HG03565 (cell line): Measurements from ENCODE around the gene CFD.
"Not testable (repeated sequence)": the region's sequence is repeated elsewhere in the genome, so short reads cannot be mapped to it uniquely, and the experiment has no call there.

Experiments used
- ATAC-seq: cut with Tn5 transposase; IDR thresholded peaks from one replicate; pipeline ENCODE4 v1.9.1; 2021; ENCODE audit warnings: mild to moderate bottlenecking, moderate library complexity; ENCODE audit not compliant: unreplicated experiment

CFD gene

DNA sequence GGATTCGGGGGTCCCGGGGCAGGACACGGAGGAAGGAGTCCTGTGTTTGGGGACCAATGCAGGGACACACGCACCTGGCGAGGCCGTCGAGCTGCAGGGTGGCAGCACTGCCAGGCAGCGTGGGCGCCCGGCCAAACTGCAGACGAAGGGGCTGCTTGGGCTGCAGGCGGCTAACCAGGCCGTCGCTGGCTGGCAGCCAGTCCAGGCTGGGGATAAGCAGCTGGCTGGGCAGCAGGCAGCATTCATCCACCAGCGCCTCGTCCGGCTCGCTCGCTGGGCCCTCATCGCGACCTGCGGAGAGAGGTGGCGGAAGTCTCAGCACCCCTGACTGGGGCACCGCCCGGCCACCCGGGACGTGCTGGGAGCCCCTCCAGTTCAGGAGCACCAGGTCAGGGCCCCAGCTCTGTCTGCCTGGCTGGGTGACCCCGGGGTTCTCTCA lies 11.5 kb downstream of the CFD start:
- no peak for ATAC-seq

DNA sequence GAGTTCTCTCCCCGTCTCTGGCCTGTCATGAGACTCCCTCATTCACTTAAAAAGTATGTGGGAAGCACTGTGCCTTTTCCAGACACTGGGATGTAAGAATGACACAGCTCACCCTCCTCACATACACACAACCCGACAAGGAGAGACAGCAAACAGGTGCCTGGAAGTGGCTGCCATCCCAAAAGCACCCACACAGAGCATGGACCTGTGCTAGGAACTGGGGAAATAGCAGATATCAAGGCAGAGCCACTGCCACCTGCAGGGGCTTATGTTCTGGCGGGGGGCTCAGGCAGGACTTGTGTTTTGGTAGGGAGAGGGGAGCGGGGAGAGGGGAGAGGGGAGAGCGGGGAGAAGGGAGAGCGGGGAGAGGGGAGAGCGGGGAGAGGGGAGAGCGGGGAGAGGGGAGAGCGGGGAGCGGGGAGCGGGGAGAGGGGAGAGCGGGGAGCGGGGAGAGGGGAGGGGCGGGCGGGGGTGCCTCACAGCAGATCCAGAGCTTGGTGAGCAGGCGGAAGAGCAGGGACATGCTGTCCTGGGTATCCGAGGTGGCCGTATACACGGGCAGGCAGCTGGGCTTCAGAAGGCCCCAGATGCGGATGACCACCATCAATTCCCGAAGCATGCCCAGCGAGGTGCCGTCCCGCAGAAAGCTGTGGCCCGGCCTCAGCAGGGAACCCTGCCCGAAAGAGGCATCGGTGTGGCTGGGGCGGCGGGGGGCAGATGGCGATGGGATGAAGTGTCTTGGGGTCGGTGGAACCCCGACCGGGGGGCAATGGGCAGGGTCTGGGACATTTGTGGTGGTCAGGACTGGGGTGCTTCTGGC lies 12.2 kb downstream of the CFD start:
- no peak for ATAC-seq

GRCh38 chr19:872266-872951 lies 12.9 kb downstream of the CFD start:
- no peak for ATAC-seq

DNA sequence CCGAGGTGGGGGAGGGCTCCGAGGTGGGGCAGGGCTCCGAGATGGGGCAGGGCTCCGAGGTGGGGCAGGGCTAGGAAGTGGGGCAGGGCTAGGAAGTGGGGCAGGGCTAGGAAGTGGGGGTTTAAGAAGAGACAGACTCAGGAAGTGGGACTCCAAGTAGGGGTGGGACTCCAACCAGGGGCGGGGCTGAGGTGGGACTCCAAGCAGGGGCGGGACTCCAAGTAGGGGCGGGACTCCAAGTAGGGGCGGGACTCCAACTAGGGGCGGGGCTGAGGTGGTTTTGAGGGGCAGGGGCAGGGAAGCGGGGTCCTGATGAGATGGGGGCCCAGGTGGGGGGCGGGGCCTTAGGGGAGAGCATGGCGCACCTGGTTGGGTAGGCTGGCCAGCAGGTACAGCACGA lies 13.6 kb downstream of the CFD start:
- ATAC-seq = no peak

- ATAC-seq = no peak
Observed at GRCh38 chr19:873561-874041, 14.1 kb downstream of the CFD start.

- no peak for ATAC-seq
Observed at GRCh38 chr19:875265-875879, 15.9 kb downstream of the CFD start.

DNA sequence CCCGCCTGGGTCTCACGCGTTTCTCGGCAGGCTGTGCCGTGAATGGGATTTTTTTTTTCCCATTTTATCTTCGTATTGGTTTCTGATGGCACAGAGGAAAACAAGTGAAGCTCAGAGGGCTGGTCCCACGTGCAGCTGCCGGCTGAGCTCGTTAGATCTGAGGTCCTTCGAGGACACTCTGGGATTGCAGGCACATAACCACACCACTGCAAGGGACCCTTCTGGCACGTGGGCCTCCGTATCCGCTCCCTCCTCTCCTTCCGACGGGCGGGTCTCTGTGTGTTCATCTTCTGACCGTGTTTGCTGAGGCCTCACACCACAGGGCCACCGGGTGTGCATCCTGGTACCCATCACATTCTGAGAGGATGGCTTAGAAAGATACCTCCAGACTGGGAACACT lies 16.6 kb downstream of the CFD start:
- no peak for ATAC-seq

GRCh38 chr19:876780-877314 lies 17.4 kb downstream of the CFD start:
- ATAC-seq = no peak

DNA sequence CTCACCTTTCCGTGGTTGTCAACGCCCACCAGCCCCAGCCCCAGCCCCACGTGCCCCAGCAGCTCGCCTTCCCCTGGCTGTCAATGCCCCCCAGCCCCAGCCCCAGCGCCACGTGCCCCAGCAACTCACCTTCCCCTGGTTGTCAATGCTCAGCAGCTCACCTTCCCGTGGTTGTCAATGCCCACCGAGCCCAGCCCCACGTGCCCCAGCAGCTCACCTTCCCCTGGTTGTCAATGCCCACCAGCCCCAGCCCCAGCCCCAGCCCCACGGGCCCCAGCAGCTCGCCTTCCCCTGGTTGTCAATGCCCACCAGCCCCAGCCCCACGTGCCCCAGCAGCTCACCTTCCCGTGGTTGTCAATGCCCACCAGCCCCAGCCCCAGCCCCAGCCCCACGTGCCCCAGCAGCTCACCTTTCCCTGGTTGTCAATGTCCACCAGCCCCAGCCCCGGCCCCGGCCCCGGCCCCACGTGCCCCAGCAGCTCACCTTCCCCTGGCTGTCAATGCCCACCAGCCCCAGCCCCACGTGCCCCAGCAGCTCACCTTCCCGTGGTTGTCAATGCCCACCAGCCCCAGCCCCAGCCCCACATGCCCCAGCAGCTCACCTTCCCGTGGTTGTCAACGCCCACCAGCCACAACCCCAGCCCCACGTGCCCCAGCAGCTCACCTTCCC lies 18.7 kb downstream of the CFD start:
- not testable (repeated sequence) for ATAC-seq

GRCh38 chr19:878751-879561 lies 19.5 kb downstream of the CFD start:
- not testable (repeated sequence) for ATAC-seq

DNA sequence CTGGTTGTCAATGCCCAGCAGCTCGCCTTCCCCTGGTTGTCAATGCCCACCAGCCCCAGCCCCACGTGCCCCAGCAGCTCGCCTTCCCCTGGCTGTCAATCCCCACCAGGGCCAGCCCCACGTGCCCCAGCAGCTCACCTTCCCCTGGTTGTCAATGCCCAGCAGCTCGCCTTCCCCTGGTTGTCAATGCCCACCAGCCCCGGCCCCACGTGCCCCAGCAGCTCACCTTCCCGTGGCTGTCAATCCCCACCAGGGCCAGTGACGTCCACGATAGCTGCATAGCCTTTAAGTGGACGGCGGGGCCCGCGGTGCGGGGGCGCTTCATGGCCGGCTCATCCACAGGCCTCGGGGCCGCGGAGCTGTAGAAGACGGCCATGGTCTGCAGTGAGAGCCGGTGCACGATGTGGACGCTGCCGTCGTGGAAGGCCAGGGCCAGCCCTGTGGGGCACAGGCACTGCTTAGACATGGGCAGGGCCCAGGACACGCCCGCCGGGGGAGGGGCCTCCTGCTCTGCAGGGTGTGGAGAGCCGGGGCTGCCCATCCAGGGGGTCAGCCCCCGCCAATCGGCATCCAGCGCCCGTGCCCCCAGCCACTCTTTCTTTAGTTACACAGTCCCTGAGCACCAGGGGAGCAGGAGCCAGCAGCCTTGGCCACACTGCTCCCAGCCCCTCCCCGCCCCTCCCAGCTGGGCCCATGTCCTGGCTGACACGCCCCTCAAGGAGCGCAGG lies 20.4 kb downstream of the CFD start:
- ATAC-seq = no peak

DNA sequence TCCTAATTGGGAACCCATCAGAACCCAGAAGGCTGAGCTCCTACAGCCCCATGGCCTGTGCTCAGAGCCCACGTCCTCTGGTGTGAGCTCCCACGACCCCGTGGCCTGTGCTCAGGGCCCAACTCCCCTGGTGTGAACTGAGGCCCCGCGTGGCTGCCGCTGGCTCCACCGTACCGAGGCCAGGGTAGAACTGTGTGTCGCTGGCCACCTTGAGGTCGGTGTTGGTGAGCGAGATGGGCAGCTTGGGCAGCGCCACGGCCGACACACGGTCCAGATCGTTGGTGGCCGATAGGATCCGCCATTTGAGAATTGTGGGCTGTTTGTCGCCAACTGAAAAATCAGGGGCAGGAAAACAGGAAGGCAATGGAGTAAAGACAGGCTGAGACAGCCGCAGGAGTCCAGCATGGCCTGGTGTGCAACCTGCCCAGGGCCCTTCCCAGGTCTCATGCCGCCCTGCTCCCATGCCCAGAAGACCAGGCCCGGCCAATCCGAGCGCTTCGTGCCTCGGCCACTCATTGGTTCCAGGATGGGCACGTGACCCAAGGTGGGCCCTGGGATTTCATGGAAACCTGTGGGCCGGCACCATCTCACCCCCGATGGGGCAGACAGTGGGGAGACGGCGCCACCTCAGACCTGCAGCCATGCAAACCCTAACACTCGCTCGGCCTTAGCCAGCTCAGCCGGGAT lies 22.1 kb downstream of the CFD start:
- ATAC-seq = no peak

- no peak for ATAC-seq
Observed at GRCh38 chr19:882871-883497, 23.5 kb downstream of the CFD start.

GRCh38 chr19:883661-884211 lies 24.3 kb downstream of the CFD start:
- no peak for ATAC-seq

DNA sequence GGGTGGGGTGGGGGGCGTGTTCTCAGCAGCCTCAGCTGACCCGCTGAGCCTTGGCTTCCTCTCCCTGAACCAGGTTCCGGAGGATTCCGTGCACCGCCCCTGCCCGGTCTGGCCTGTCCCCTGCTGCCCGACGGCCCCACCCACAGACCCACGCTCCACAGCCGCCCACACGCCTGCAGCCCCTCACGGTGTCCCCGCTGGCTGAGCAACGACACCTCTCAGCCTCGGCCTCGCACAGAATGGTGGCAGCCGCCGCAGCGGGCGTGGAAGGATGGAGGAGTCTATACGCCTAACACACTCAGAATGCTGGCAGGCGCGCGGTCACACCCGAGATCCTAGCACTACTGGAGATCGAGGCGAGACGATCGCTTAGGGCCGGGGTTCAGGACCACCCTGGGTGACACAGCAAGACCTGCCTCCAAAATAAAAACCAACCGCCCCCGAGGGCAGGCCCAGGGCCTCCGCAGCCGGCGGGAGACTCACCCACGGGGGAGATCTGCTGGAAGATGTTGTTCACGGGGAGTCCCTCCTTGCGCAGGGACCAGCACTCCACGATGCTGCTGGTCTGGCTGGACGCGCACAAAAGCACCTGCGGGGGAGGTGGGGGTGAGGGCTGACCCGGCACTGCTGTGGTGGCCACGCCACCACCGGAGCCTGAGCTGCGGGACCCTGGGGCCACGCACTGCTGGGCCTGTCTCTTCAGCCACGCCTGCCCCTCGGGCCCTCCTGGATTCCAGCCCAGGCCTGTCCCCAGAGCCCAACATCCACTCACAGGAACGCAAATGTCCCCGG lies 25.2 kb downstream of the CFD start:
- ATAC-seq = no peak

DNA sequence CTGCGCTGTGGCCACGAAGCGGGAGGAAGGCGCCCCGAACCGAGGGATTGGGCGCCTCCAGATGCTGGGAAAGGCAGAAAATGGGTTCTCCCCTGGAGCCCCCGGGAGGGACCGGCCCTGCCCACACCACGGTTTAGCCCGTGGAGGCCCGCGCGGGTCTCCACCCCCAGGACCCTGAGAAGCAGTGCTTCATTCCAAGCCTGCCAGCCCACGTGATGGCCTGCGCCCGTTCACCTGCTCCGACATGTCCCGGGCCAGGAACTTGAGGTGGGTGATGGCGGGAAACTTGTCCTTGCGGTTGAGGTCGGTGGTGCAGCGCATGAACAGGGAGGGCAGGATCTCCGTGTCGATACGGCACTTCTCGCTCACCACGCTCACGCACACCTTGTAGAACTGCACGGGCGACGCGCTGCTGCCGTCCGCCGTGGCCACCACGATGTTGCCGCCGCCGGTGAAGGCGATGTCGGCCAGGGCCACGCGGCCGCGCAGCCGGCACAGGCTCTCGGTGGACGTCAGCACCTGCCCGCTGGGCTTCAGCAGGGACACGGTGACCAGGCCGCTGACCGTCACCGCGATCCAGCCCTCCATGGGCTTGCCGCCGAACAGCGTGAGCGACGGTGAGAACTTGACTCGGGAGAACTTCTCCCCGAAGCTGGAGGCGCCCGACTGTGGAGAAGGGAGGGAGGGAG lies 26.2 kb downstream of the CFD start:
- ATAC-seq = no peak

- no peak for ATAC-seq
Observed at GRCh38 chr19:887072-887471, 27.6 kb downstream of the CFD start.
